HS-27A (cell line): ENCODE results near the gene RAVER1.
"Not testable (repeated sequence)": the region's sequence is repeated elsewhere in the genome, so short reads cannot be mapped to it uniquely, and the experiment has no call there.

Experiments
- DNase-seq: peaks from one replicate; pipeline ENCODE4 v3.0.0-alpha.2; 2012; ENCODE audit warnings: low read depth, missing footprints

The RAVER1 gene

GRCh38 chr19:10344780-10345179, 11.5 kb upstream of the RAVER1 start:
- DNase-seq: no peak

DNA sequence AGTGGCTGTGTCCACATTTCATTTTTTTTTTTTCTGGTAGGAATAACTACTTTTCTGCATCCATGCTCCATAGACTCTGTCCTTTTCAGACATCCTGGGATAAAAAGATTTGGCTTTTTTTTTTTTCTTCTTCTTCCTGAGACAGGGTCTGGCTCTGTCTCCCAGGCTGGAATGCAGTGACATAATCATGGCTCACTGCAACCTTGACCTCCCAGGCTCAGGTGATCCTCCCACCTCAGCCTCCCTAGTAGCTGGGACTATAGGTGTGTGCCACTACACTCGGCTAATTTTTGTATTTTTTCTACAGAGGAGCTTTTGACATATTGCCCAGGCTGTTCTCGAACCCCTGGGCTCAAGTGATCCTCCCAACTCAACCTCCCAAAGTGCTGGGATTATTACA, 10.2 kb upstream of the RAVER1 start:
- DNase-seq: no peak

DNA sequence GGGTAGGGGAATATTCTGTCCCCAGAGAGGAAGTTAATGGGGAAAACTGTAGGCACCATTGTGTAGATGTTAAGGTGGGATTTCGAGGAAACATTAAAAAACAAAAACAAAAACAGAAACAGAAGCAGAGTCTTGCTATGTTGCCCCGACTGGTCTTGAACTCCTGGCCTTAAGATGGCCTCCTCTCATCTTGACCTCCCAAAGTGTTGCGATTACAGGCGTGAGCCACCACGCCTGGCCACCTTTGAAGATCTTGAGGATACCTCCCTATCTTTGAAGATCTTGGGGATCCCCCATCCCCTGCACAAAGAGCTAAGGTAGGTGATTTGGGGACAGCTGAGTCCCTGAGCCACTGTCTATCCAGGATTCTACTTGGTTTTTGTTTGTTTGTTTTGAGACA, 6.6 kb upstream of the RAVER1 start:
- no peak for DNase-seq

DNA sequence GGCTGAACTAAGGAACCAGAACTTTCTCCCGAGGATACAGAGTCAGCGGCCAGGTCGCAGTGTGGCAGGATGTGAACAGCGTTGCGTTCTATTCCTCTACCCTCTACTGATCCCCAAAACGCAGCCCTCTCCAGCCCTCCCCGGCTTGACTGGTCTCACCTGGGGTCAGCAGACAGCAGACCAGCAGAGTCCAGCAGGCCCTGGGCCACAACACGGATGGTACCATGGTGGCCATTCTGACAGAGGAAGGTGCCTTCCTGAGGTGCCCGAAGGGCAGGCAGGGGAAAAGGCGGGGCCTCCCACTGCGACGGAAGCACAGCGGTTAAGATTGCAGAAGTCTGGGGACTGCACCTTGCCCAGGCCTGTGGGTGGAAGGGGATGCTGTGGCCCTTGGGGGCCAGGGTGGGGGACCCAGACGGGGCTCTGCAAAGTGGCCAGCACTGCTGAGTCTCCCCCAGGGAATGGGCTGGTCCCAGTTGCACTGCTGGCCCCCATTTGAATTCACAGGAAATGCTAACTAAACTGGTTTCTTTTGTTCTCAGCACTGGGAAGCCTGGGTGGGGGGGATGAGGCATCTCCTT, 6.1 kb upstream of the RAVER1 start, which contains the start of gene ICAM3:
Gene ICAM3, minus strand, starts transcription at position 245 of the 581 bp plus-strand sequence. Its CDS starts 10 bp downstream, at position 235.
- no peak for DNase-seq

DNA sequence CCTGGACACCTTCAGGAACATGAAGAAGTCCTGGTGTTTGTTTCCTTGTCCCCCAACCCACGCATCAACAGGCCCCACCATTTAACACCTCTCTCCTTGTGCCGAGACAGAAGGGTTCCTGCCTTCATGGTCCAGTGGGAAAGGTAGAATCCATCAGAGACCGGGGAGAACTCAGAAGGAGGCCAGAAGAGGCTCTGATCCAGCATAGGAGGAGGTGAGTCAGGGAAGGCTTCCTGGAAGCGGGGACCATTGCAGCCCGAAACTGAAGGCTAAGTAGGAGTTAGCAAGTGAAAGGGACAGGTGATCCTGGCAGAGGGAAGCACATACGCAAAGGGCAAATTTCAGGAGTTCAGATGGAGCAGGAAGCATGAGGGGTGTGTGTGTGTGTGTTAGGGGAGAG, 5.6 kb upstream of the RAVER1 start:
- DNase-seq: no peak

DNA sequence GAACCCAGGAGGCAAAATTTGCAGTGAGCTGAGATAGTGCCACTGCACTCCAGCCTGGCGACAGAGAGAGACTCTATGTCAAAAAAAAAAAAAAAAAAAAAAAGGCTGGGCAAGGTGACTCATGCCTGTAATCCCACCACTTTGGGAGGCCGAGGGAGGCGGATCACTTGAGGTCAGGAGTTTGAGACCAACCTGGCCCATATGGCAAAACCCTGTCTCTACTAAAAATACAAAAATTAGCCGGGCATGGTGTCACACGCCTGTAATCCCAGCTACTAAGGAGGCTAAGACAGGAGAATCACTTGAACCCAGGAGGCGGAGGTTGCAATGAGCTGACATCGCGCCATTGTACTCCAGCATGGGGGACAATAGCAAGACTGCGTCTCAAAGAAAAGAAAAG, 3.4 kb upstream of the RAVER1 start:
- DNase-seq: not testable (repeated sequence)

- no peak for DNase-seq
These were observed 2.1 kb upstream of the RAVER1 start for GRCh38 chr19:10335352-10335985.

DNA sequence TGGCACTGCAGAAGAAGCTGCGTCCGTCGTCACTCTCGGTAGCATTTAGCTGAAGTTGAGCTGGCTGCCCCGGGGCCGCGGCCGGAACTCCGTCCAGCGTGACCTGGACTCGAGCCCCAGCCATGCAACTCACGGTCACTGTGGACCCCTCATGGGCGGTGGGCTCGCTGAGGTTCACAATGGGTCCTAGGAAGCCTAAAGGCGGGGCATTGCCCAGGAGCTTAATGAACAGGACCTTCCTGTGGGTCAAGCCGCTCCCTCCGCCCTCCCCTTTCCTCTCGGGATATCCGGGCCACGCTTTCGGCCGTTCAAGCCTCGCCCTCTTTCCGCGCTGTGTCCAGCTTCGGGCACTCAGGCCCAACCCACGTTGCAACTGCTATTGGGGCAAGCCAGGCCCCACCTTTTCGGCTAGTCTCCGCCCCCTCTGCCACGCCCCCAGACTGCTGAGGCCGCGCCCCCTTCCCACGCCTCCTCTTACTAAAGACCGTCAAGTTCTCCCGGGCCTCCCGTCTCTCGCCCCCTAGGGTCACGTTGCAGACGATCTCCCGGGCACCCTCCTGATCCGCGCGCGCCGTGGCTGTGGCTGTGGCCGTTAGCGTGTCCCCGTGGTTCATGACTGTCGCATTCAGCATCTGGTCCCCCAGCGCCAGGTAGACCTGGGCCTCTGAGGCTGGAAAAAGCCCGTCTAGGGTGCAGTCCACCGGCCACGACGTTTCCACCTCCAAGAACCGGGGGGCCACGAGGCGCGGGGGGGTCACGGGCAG, 1.4 kb upstream of the RAVER1 start:
- DNase-seq: peak; percentile 85

- DNase-seq: no peak
These were observed 644 bp upstream of the RAVER1 start for GRCh38 chr19:10333758-10334587.

GRCh38 chr19:10332158-10332964, 968 bp downstream of the RAVER1 start:
- DNase-seq: no peak

GRCh38 chr19:10329555-10329954, 3.8 kb downstream of the RAVER1 start:
- no peak for DNase-seq

DNA sequence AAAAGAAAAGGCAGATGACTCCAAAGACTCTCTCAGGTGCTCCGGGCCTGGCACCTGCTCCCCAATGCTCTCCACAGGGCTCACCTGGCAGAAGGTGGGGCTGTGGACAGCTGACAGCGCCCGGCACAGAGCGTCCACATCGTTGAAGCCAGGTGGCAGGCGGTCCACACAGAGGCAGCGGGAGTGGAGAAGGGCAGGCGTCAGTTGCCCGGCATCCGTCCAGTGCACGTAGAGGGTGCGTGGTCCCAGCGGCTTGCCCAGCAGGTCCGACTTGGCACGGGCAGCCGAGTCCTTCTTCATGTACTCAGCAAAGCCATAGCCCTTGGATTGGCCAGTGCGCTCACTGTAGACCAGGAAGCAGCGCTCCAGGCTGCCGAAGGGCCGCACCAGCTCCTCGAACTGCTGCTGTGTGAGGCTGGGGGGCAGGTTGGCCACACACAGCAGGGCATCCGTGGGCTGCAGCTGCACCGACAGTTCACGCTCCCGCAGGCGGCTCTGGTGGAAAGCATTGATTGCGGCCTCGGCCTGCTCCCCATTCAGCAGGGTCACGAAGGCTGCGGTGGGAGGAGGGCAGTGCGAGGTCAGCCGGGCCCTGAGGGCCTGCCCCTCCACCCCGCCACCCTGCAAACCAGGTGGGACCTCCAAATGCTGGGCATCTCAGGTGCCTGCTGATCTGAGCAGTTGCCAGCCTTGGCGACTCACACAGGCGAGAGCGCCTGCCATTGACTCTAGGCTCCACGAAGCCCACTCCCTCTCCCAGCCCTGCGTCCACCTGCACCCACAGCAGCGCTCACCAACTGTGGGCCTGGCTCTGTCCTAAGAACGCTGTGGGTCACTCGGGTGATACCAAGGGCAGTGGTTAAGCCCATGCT, 4.5 kb downstream of the RAVER1 start:
- DNase-seq: no peak

DNA sequence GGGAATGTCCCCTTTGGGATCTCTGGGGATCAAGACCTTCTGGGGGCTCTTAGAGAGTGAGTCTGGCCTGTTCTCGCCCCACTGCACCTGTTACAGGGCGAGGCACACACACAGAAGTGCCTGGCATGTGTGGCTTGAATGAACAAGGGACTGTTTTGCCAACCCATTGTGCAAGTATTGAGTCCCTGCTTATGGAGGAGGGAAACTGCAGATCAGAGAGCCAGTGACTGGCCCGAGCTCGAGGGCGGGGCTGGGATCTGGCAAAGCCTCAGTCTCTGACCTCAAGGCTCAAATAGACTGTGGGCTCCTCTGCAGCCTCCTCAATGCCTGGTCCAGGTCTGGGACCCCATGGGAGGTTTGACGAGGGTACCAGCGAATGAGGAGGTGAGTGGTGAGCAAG, 5.5 kb downstream of the RAVER1 start:
- no peak for DNase-seq

GRCh38 chr19:10325732-10326131, 7.6 kb downstream of the RAVER1 start:
- DNase-seq: no peak

- no peak for DNase-seq
These were observed 11.2 kb downstream of the RAVER1 start for GRCh38 chr19:10321874-10322835.

DNA sequence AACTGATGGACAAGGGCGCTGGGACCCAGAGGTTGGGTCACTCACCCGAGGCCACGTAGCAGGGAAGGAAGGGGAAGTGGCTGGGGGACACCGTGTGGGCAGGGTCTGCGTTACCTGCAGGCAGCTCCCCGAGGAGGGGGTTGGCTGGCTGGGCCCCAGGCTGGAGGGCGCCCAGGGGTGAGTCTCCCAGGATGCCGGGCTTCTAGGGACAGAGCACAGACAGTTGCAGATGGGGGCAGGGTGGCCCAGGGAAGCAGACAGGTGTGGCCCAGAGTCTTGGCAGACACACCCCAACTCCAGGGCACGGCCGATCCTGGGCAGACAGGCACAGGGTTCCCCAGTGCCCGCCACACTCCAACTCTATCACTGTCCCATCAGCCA, 11.9 kb downstream of the RAVER1 start:
- DNase-seq: no peak

GRCh38 chr19:10320602-10321416, 12.5 kb downstream of the RAVER1 start:
- no peak for DNase-seq
